HepG2 (cell line): ENCODE data around the gene NXT1. TPM values are rescaled to one million over a fixed set of nuclear protein-coding genes. Genes with fewer than 3 reads are reported as not detected.
A peak's percentile ranks its signal among the peaks of the same experiment; 100 is the strongest.

Experiments used
- ARID3A ChIP-seq: IDR thresholded peaks from 2 replicates; pipeline ENCODE4 v1.6.1; 2012; ENCODE audit warnings: low read depth, low read length, improper control_type of control experiment
- ASH2L ChIP-seq: fragments of 300-600, 200-600 bp; sonication (generic); IDR thresholded peaks from 2 replicates; pipeline ENCODE4 v1.7.0; 2017; ENCODE audit warnings: low read depth, mild to moderate bottlenecking, moderate library complexity, mixed read lengths, low read length; ENCODE audit not compliant: insufficient read length
- ATM ChIP-seq: fragments of 450-650 bp; IDR thresholded peaks from 2 replicates; pipeline ENCODE4 v1.7.1; 2017; ENCODE audit warnings: mild to moderate bottlenecking, borderline replicate concordance
- CSRNP2 ChIP-seq: sonication (generic); formaldehyde crosslinking; conservative IDR thresholded peaks from 2 replicates; pipeline ENCODE4 v1.8.0; 2022; ENCODE audit warnings: low read depth, missing genetic modification reagents
- FOXK1 ChIP-seq: sonication (generic); formaldehyde crosslinking; IDR thresholded peaks from 2 replicates; pipeline ENCODE4 v1.4.0; 2020; ENCODE audit warnings: low read depth, missing genetic modification reagents, borderline replicate concordance
- KDM5A ChIP-seq: fragments of 200-600 bp; sonication (generic); IDR thresholded peaks from 2 replicates; pipeline ENCODE4 v1.7.0; 2018; ENCODE audit warnings: antibody characterized with exemption, mild to moderate bottlenecking, low read length, borderline replicate concordance
- KLF9 ChIP-seq: IDR thresholded peaks from 2 replicates; pipeline ENCODE4 v1.6.1; 2016; ENCODE audit warnings: low read depth
- NCOA1 ChIP-seq: sonication (generic); formaldehyde crosslinking; IDR thresholded peaks from 2 replicates; pipeline ENCODE4 v1.9.0; 2021; ENCODE audit warnings: missing genetic modification reagents
- NFIC ChIP-seq: IDR thresholded peaks from 2 replicates; pipeline ENCODE4 v1.6.1; 2012; ENCODE audit warnings: mild to moderate bottlenecking, low read length, inconsistent platforms
- PLSCR1 ChIP-seq: sonication (generic); formaldehyde crosslinking; IDR thresholded peaks from 2 replicates; pipeline ENCODE4 v1.5.0; 2020; ENCODE audit warnings: missing genetic modification reagents, mild to moderate bottlenecking, borderline replicate concordance
- SIN3A ChIP-seq: IDR thresholded peaks from 2 replicates; pipeline ENCODE4 v1.6.1; 2011; ENCODE audit warnings: low read depth, mild to moderate bottlenecking, control low read depth, low read length, borderline replicate concordance
- SMC3 ChIP-seq: IDR thresholded peaks from 2 replicates; pipeline ENCODE4 v1.6.1; 2011; ENCODE audit warnings: low read length, improper control_type of control experiment
- STAG1 ChIP-seq: sonication (generic); formaldehyde crosslinking; IDR thresholded peaks from 2 replicates; pipeline ENCODE4 v1.4.0; 2020; ENCODE audit warnings: missing genetic modification reagents
- ZBTB42 ChIP-seq: sonication (generic); formaldehyde crosslinking; IDR thresholded peaks from 2 replicates; pipeline ENCODE4 v1.5.0; 2020; ENCODE audit warnings: mild to moderate bottlenecking, missing genetic modification reagents
- ZMYM4 ChIP-seq: sonication (generic); formaldehyde crosslinking; IDR thresholded peaks from 2 replicates; pipeline ENCODE4 v1.8.1; 2023; ENCODE audit warnings: mild to moderate bottlenecking, missing genetic modification reagents
- ZNF432 ChIP-seq: sonication (generic); formaldehyde crosslinking; IDR thresholded peaks from 2 replicates; pipeline ENCODE4 v1.5.0; 2020; ENCODE audit warnings: missing genetic modification reagents, mild to moderate bottlenecking, borderline replicate concordance
- ZNF446 ChIP-seq: sonication (generic); formaldehyde crosslinking; IDR thresholded peaks from 2 replicates; pipeline ENCODE4 v1.5.0; 2020; ENCODE audit warnings: mild to moderate bottlenecking, missing genetic modification reagents
- ZNF709 ChIP-seq: sonication (generic); formaldehyde crosslinking; IDR thresholded peaks from 2 replicates; pipeline ENCODE4 v1.5.0; 2020; ENCODE audit warnings: mild to moderate bottlenecking, missing genetic modification reagents
- ZNF780A ChIP-seq: sonication (generic); formaldehyde crosslinking; IDR thresholded peaks from 2 replicates; pipeline ENCODE4 v1.8.0; 2022; ENCODE audit warnings: mild to moderate bottlenecking, missing genetic modification reagents, moderate library complexity
- ZSCAN12 ChIP-seq: sonication (generic); formaldehyde crosslinking; IDR thresholded peaks from 2 replicates; pipeline ENCODE4 v1.9.0; 2021; ENCODE audit warnings: mild to moderate bottlenecking, missing genetic modification reagents
- ZSCAN31 ChIP-seq: sonication (generic); formaldehyde crosslinking; IDR thresholded peaks from 2 replicates; pipeline ENCODE4 v1.5.0; 2020; ENCODE audit warnings: low read depth, mild to moderate bottlenecking, missing genetic modification reagents
- ZXDC ChIP-seq: sonication (generic); formaldehyde crosslinking; IDR thresholded peaks from 2 replicates; pipeline ENCODE4 v1.5.0; 2020; ENCODE audit warnings: mild to moderate bottlenecking, missing genetic modification reagents
- polyA plus RNA-seq, 8 experiments: library from polyadenylated mRNA; depleted of rRNA in 3 of 8; stranded (reverse) in 7 of 8; unstranded in 1 of 8; fragments of >200 nt; fragmentation: Illumina TruSeq in 4 of 8; extraction: Trizol in 4 of 8; gene quantifications; 2 replicates each; pipeline versions ENCODE4 v1.2.1 to v1.2.3, GENCODE V29; 2011 to 2016; ENCODE audit warnings: low read depth in 4 of 8, missing spikeins in 1 of 8, mixed read lengths in 1 of 8; ENCODE audit not compliant: insufficient read depth in 1 of 8
- total RNA-seq, 5 experiments: library from RNA; depleted of rRNA; stranded (reverse); fragments of >200 nt; fragmentation: Illumina TruSeq; extraction: Trizol; gene quantifications; 2 replicates each; pipeline ENCODE4 v1.2.3, GENCODE V29; 2016; ENCODE audit warnings: low read depth in 1 of 5

The NXT1 gene
- total and polyA plus RNA-seq, 2 of the 13 experiments (the other 11 are each of a cell fraction or from before 2014, with no cell fraction given), result 35.6 to 65.9 TPM

GRCh38 chr20:23349338-23350195 lies 1.0 kb upstream of the NXT1 start (continued):
- 0 out of 2 replicates have a peak, but pooled peaks have one; percentile 64 for TF ChIP-seq ZNF780A (CRISPR knock-in tag)
- TF ChIP-seq ZBTB42, result peak; percentile 53; the same call in 1 of the 2 replicates
- TF ChIP-seq ATM, result no peak
- peak; percentile 57 for TF ChIP-seq ASH2L
- peak; percentile 66; the same call in 1 of the 2 replicates for TF ChIP-seq NCOA1
- 0 out of 2 replicates have a peak, but pooled peaks have one; percentile 32 for TF ChIP-seq CSRNP2 (CRISPR knock-in tag)
- 0 out of 2 replicates have a peak, but pooled peaks have one; percentile 15 for TF ChIP-seq ZNF446 (CRISPR knock-in tag)
- TF ChIP-seq KLF9 (CRISPR knock-in tag), result no peak
- peak; percentile 79 for TF ChIP-seq ARID3A
- TF ChIP-seq ZSCAN31 (CRISPR knock-in tag), result 0 out of 2 replicates have a peak, but pooled peaks have one; percentile 12
- peak; percentile 8; the same call in 1 of the 2 replicates for TF ChIP-seq SMC3
- TF ChIP-seq ZSCAN12 (CRISPR knock-in tag), result 0 out of 2 replicates have a peak, but pooled peaks have one; percentile 1
- 0 out of 2 replicates have a peak, but pooled peaks have one; percentile 2 for TF ChIP-seq FOXK1 (CRISPR knock-in tag)
- TF ChIP-seq NFIC, result 0 out of 2 replicates have a peak, but pooled peaks have one; percentile 46
- peak; percentile 80; the same call in 1 of the 2 replicates for TF ChIP-seq SIN3A
- peak; percentile 23 for TF ChIP-seq STAG1
- 0 out of 2 replicates have a peak, but pooled peaks have one; percentile 24 for TF ChIP-seq PLSCR1 (CRISPR knock-in tag)
- peak; percentile 70; the same call in 1 of the 2 replicates for TF ChIP-seq ZNF709 (CRISPR knock-in tag)
- TF ChIP-seq KDM5A, result peak; percentile 49; the same call in 1 of the 2 replicates
- no peak for TF ChIP-seq ZXDC (CRISPR knock-in tag)
- TF ChIP-seq ZMYM4 (CRISPR knock-in tag), result no peak
- 0 out of 2 replicates have a peak, but pooled peaks have one; percentile 23 for TF ChIP-seq ZNF432 (CRISPR knock-in tag)
- TF ChIP-seq, all 625 proteins: peak for 24
